ENCODE data around the gene C19orf81.

DNA sequence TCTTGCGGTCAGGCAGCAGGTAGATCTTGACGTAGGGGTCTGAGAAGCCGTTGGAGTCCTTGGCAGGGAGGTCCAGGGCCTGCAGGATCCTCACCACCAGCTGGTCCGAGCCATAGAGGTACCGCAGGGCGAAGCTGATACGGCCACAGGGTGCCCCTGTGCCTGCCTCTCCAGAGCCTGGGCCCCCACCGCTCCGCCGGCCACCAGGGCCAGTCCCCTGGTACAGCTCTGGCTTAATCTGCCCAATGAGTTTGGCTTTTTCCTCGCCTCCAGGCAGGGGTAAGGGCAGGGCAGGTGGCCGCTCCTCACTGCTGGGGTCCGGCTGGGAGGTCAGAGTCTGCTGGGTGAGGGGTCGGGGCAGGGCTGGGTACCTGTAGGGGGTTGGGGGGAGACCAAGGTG lies 19.4 kb upstream of the C19orf81 start:
- TF ChIP-seq CTCF (IDR thresholded peaks at IDR 0.05): no peak
- no peak for TF ChIP-seq POLR2A (IDR thresholded peaks at IDR 0.05)

All from Peyer's patch (tissue), 4 donors.